ENCODE results near the gene DDOST.

DDOST gene

GRCh38 chr1:20632386-20632785, 28.8 kb downstream of the DDOST start:
- Histone ChIP-seq H3K9ac (no peak overlapping the region), H3K27ac (no peak overlapping the region), H3K4me1 (peaks cover 9 to 12% (median 11%) of the 10 kb centered on the region in 10 experiments), H3K4me3 (no peak overlapping the region), H3K36me3 (peaks cover 0 to 9% (median 0%) of the 10 kb centered on the region in 11 experiments; a peak in 4 of 22 replicates), H3K4me2 (no peak overlapping the region; a peak in 1 of 22 replicates), H3K27me3 (no peaks in the 10 kb centered on the region), H4K20me1 (peaks cover 0 to 26% (median 0%) of the 10 kb centered on the region in 11 experiments; a peak in 4 of 22 replicates), H3K9me3 (replicated peaks in 1 of 11) (peaks cover 23 to 27% (median 26%) of the 10 kb centered on the region in 11 experiments; a peak in 21 of 22 replicates)
- no peak for TF ChIP-seq Cebpa-rat (IDR thresholded peaks at IDR 0.05)

GRCh38 chr1:20630729-20631128, 30.4 kb downstream of the DDOST start:
- Histone ChIP-seq H3K4me3 (no peak overlapping the region), H3K9me3 (replicated peaks in 1 of 11) (peaks cover 26 to 40% (median 37%) of the 10 kb centered on the region in 11 experiments; a peak in 21 of 22 replicates), H3K9ac (no peak overlapping the region), H3K27ac (no peak overlapping the region), H3K36me3 (no peaks in the 10 kb centered on the region), H3K4me1 (peaks cover 9 to 17% (median 11%) of the 10 kb centered on the region in 10 experiments), H3K4me2 (no peak overlapping the region), H3K27me3 (no peaks in the 10 kb centered on the region), H4K20me1 (peaks cover 0 to 13% (median 0%) of the 10 kb centered on the region in 11 experiments; a peak in 4 of 22 replicates)
- TF ChIP-seq Cebpa-rat (IDR thresholded peaks at IDR 0.05) = no peak

GRCh38 chr1:20626524-20626923, 34.6 kb downstream of the DDOST start:
- H3K9ac ChIP-seq = no peak overlapping the region
- no peak for TF ChIP-seq Cebpa-rat (IDR thresholded peaks at IDR 0.05)
- H3K4me2 ChIP-seq = peak overlapping the region in 3 of 11 experiments; percentile 12 to 15 (median 12); a peak in 4 of 22 replicates
- H3K36me3 ChIP-seq = no peaks in the 10 kb centered on the region
- no peak overlapping the region for H3K27ac ChIP-seq
- no peaks in the 10 kb centered on the region for H3K27me3 ChIP-seq
- H3K9me3 ChIP-seq (replicated peaks in 1 of 11) = peaks cover 26 to 40% (median 37%) of the 10 kb centered on the region in 11 experiments; a peak in 21 of 22 replicates
- peaks cover 0 to 6% (median 0%) of the 10 kb centered on the region in 10 experiments; a peak in 4 of 20 replicates for H3K4me1 ChIP-seq
- H4K20me1 ChIP-seq = no peaks in the 10 kb centered on the region
- H3K4me3 ChIP-seq = no peak overlapping the region

GRCh38 chr1:20626098-20626427, 35.1 kb downstream of the DDOST start:
- no peak for TF ChIP-seq Cebpa-rat (IDR thresholded peaks at IDR 0.05)
- H3K36me3 ChIP-seq = no peaks in the 10 kb centered on the region

GRCh38 chr1:20625176-20626097, 35.7 kb downstream of the DDOST start:
- H3K4me3 ChIP-seq = no peak overlapping the region
- no peak overlapping the region for H3K4me2 ChIP-seq
- H3K4me1 ChIP-seq = peaks cover 0 to 6% (median 0%) of the 10 kb centered on the region in 10 experiments; a peak in 4 of 20 replicates
- H3K9me3 ChIP-seq (replicated peaks in 1 of 11) = peaks cover 26 to 40% (median 37%) of the 10 kb centered on the region in 11 experiments; a peak in 21 of 22 replicates
- H3K27me3 ChIP-seq = no peaks in the 10 kb centered on the region
- H3K27ac ChIP-seq = no peak overlapping the region
- H3K36me3 ChIP-seq = no peaks in the 10 kb centered on the region
- no peak for TF ChIP-seq Cebpa-rat (IDR thresholded peaks at IDR 0.05)
- H3K9ac ChIP-seq = no peak overlapping the region
- H4K20me1 ChIP-seq = no peaks in the 10 kb centered on the region

More at GRCh38 chr1:20626098-20626427, 35.1 kb downstream of the DDOST start:
- H3K27me3 ChIP-seq = no peaks in the 10 kb centered on the region
- H3K4me1 ChIP-seq = peaks cover 0 to 6% (median 0%) of the 10 kb centered on the region in 10 experiments; a peak in 4 of 20 replicates
- no peak overlapping the region for H3K4me3 ChIP-seq
- no peaks in the 10 kb centered on the region for H4K20me1 ChIP-seq
- H3K27ac ChIP-seq = no peak overlapping the region
- H3K9ac ChIP-seq = no peak overlapping the region
- H3K4me2 ChIP-seq = no peak overlapping the region
- H3K9me3 ChIP-seq (replicated peaks in 1 of 11) = peaks cover 26 to 40% (median 37%) of the 10 kb centered on the region in 11 experiments; a peak in 21 of 22 replicates

- Histone ChIP-seq H3K4me2 (no peak overlapping the region), H3K4me3 (no peak overlapping the region), H4K20me1 (no peaks in the 10 kb centered on the region), H3K27ac (no peak overlapping the region), H3K27me3 (no peaks in the 10 kb centered on the region), H3K36me3 (no peaks in the 10 kb centered on the region), H3K9me3 (replicated peaks in 1 of 11) (peaks cover 22 to 37% (median 33%) of the 10 kb centered on the region in 11 experiments; a peak in 21 of 22 replicates), H3K4me1 (peaks cover 0 to 6% (median 0%) of the 10 kb centered on the region in 10 experiments; a peak in 4 of 20 replicates), H3K9ac (no peak overlapping the region)
- TF ChIP-seq Cebpa-rat (IDR thresholded peaks at IDR 0.05) = no peak
Observed at GRCh38 chr1:20624709-20625108, 36.5 kb downstream of the DDOST start.

- Histone ChIP-seq H3K9me3 (replicated peaks in 1 of 11) (no peaks in the 10 kb centered on the region), H3K4me1 (no peaks in the 10 kb centered on the region)
- no peak for TF ChIP-seq Cebpa-rat (IDR thresholded peaks at IDR 0.05)
Observed at GRCh38 chr1:20621012-20621411, 40.2 kb downstream of the DDOST start.

GRCh38 chr1:20619999-20620398, 41.2 kb downstream of the DDOST start:
- TF ChIP-seq Cebpa-rat (IDR thresholded peaks at IDR 0.05) = no peak
- Histone ChIP-seq H3K27ac (no peak overlapping the region), H3K36me3 (no peaks in the 10 kb centered on the region)

More at GRCh38 chr1:20621012-20621411, 40.2 kb downstream of the DDOST start:
- Histone ChIP-seq H3K4me2 (no peak overlapping the region), H4K20me1 (no peaks in the 10 kb centered on the region), H3K4me3 (no peak overlapping the region), H3K36me3 (no peaks in the 10 kb centered on the region), H3K27ac (no peak overlapping the region), H3K27me3 (no peaks in the 10 kb centered on the region), H3K9ac (no peak overlapping the region)

GRCh38 chr1:20618550-20618949, 42.6 kb downstream of the DDOST start:
- no peak overlapping the region for H3K4me3 ChIP-seq
- H3K36me3 ChIP-seq = no peaks in the 10 kb centered on the region
- peaks cover 0 to 4% (median 0%) of the 10 kb centered on the region in 10 experiments; a peak in 3 of 20 replicates for H3K4me1 ChIP-seq
- no peak overlapping the region for H3K9ac ChIP-seq
- H4K20me1 ChIP-seq = no peaks in the 10 kb centered on the region
- no peaks in the 10 kb centered on the region for H3K9me3 ChIP-seq (replicated peaks in 1 of 11)
- H3K27ac ChIP-seq = no peak overlapping the region
- no peak overlapping the region for H3K4me2 ChIP-seq
- H3K27me3 ChIP-seq = no peaks in the 10 kb centered on the region
- TF ChIP-seq Cebpa-rat (IDR thresholded peaks at IDR 0.05) = no peak

More at GRCh38 chr1:20619999-20620398, 41.2 kb downstream of the DDOST start:
- Histone ChIP-seq H3K4me3 (no peak overlapping the region), H3K4me2 (no peak overlapping the region), H3K9ac (no peak overlapping the region), H4K20me1 (no peaks in the 10 kb centered on the region), H3K9me3 (replicated peaks in 1 of 11) (no peaks in the 10 kb centered on the region), H3K4me1 (no peaks in the 10 kb centered on the region), H3K27me3 (no peaks in the 10 kb centered on the region)
